Measurements from ENCODE around the gene TPD52L1. TPM values are rescaled to one million over a fixed set of nuclear protein-coding genes. Genes with fewer than 3 reads are reported as not detected.

Gene TPD52L1
- total and polyA plus RNA-seq, 7 donors: 8.1 to 98.9 (median 61.0) TPM

GRCh38 chr6:125116170-125116569, 37.4 kb upstream of the TPD52L1 start:
- Histone ChIP-seq H3K27me3 (no peaks in the 10 kb centered on the region), H3K27ac (no peak overlapping the region), H3K4me1 (peaks cover 0 to 4% (median 0%) of the 10 kb centered on the region in 4 donors), H3K36me3 (no peaks in the 10 kb centered on the region), H3K9me3 (peaks cover 0 to 7% (median 3%) of the 10 kb centered on the region in 4 donors), H3K4me3 (no peak overlapping the region)
- intact Hi-C loops (cut with DNase I): no loop called here
- DNase-seq: no peak
- 88 to 93% methylated on average over 1 of the region's 1 CpG for WGBS, 2 donors
- TF ChIP-seq EP300 (IDR thresholded peaks at IDR 0.05): no peak
- TF ChIP-seq POLR2AphosphoS5 (IDR thresholded peaks at IDR 0.05): no peak
- TF ChIP-seq POLR2A (IDR thresholded peaks at IDR 0.05): no peak
- TF ChIP-seq CTCF (IDR thresholded peaks at IDR 0.05): no peak

GRCh38 chr6:125116710-125117109, 36.9 kb upstream of the TPD52L1 start:
- Histone ChIP-seq H3K4me3 (no peak overlapping the region), H3K9me3 (peaks cover 0 to 2% (median under 1%) of the 10 kb centered on the region in 4 donors), H3K4me1 (peaks cover 0 to 4% (median 0%) of the 10 kb centered on the region in 4 donors), H3K36me3 (no peaks in the 10 kb centered on the region), H3K27me3 (no peaks in the 10 kb centered on the region), H3K27ac (no peak overlapping the region)
- DNase-seq: no peak
- 84 to 87% methylated on average over 4 of the region's 4 CpGs for WGBS, 2 donors
- TF ChIP-seq POLR2AphosphoS5 (IDR thresholded peaks at IDR 0.05) (no peak), POLR2A (IDR thresholded peaks at IDR 0.05) (no peak), EP300 (IDR thresholded peaks at IDR 0.05) (no peak), CTCF (IDR thresholded peaks at IDR 0.05) (no peak)
- intact Hi-C loops (cut with DNase I): no loop called here

GRCh38 chr6:125117818-125118217, 35.8 kb upstream of the TPD52L1 start:
- intact Hi-C loops (cut with DNase I): no loop called here
- H3K4me3 ChIP-seq: no peak overlapping the region
- no peak overlapping the region for H3K27ac ChIP-seq
- no peaks in the 10 kb centered on the region for H3K9me3 ChIP-seq
- TF ChIP-seq POLR2AphosphoS5 (IDR thresholded peaks at IDR 0.05): no peak
- TF ChIP-seq CTCF (IDR thresholded peaks at IDR 0.05): no peak
- TF ChIP-seq EP300 (IDR thresholded peaks at IDR 0.05): no peak
- TF ChIP-seq POLR2A (IDR thresholded peaks at IDR 0.05): no peak
- peaks cover 0 to 4% (median 0%) of the 10 kb centered on the region in 4 donors for H3K4me1 ChIP-seq
- WGBS, 2 donors: 75 to 85% methylated on average over 3 of the region's 3 CpGs
- no peaks in the 10 kb centered on the region for H3K27me3 ChIP-seq
- DNase-seq: no peak
- H3K36me3 ChIP-seq: no peaks in the 10 kb centered on the region

- Histone ChIP-seq H3K4me3 (no peak overlapping the region), H3K36me3 (no peaks in the 10 kb centered on the region), H3K27me3 (no peaks in the 10 kb centered on the region), H3K9me3 (no peaks in the 10 kb centered on the region), H3K27ac (no peak overlapping the region), H3K4me1 (no peaks in the 10 kb centered on the region)
- 87% methylated on average over 3 of the region's 3 CpGs for WGBS, 2 donors
- no peak for DNase-seq
- TF ChIP-seq EP300 (IDR thresholded peaks at IDR 0.05) (no peak), POLR2A (IDR thresholded peaks at IDR 0.05) (no peak)
- intact Hi-C loops (cut with DNase I): no loop called here
Observed at GRCh38 chr6:125120054-125120590, 33.5 kb upstream of the TPD52L1 start.

- TF ChIP-seq POLR2AphosphoS5 (IDR thresholded peaks at IDR 0.05) (no peak), EP300 (IDR thresholded peaks at IDR 0.05) (no peak), CTCF (IDR thresholded peaks at IDR 0.05) (no peak), POLR2A (IDR thresholded peaks at IDR 0.05) (no peak)
- Histone ChIP-seq H3K27me3 (no peaks in the 10 kb centered on the region), H3K4me1 (no peaks in the 10 kb centered on the region), H3K36me3 (no peaks in the 10 kb centered on the region), H3K9me3 (no peaks in the 10 kb centered on the region), H3K4me3 (no peak overlapping the region), H3K27ac (no peak overlapping the region)
- WGBS, 2 donors: 60 to 82% methylated on average over 1 of the region's 1 CpG
- intact Hi-C loops (cut with DNase I): no loop called here
- no peak for DNase-seq
Observed at GRCh38 chr6:125121894-125122293, 31.7 kb upstream of the TPD52L1 start.
